Calu3 (cell line): ENCODE measurements around the gene CYB5D1. TPM values are rescaled to one million over a fixed set of nuclear protein-coding genes. Genes with fewer than 3 reads are reported as not detected.

Source experiments
- BruUV-seq: library from RNA; stranded (reverse); fragments of 400-500 nt; replicated peaks from 2 replicates; lab custom pipeline; 2021; lab: Mats Ljungman, UMichigan
- CTCF ChIA-PET: fragments of 300-600 bp; sonication (Branson Sonifier 250); formaldehyde crosslinking; loops from one replicate; lab custom pipeline; 2022; ENCODE audit warnings: antibody characterized with exemption; lab: Charles Lee
- DNase-seq: peaks from one replicate; pipeline ENCODE4 v3.0.0; 2022
- H3K27ac Mint-ChIP-seq: one replicate; pipeline ENCODE4 v1.8.0; 2022; ENCODE audit warnings: mixed read lengths; ENCODE audit not compliant: unreplicated experiment
- H3K27me3 Mint-ChIP-seq: one replicate; pipeline ENCODE4 v1.8.0; 2022; ENCODE audit warnings: mixed read lengths; ENCODE audit not compliant: unreplicated experiment
- H3K36me3 Mint-ChIP-seq: one replicate; pipeline ENCODE4 v1.8.0; 2022; ENCODE audit warnings: mild to moderate bottlenecking, moderate library complexity, mixed read lengths; ENCODE audit not compliant: insufficient read depth, unreplicated experiment
- H3K4me1 Mint-ChIP-seq: one replicate; pipeline ENCODE4 v1.8.0; 2022; ENCODE audit warnings: mild to moderate bottlenecking, low read depth, mixed read lengths; ENCODE audit not compliant: unreplicated experiment
- H3K4me3 Mint-ChIP-seq: one replicate; pipeline ENCODE4 v1.8.0; 2022; ENCODE audit warnings: mild to moderate bottlenecking, low read depth, moderate library complexity, mixed read lengths; ENCODE audit not compliant: unreplicated experiment
- H3K9me3 Mint-ChIP-seq: one replicate; pipeline ENCODE4 v1.8.0; 2022; ENCODE audit warnings: low read depth, mixed read lengths; ENCODE audit not compliant: unreplicated experiment
- CTCF ChIP-seq: fragments of 200-600 bp; IDR thresholded peaks from one replicate; pipeline ENCODE4 v1.8.0; 2022; ENCODE audit warnings: antibody characterized with exemption; ENCODE audit not compliant: unreplicated experiment
- intact Hi-C: fragments of 100-400 bp; cut with micrococcal nuclease; formaldehyde crosslinking; loops from one replicate; pipeline ENCODE4 v1.10.0; 2022; ENCODE audit not compliant: unreplicated experiment
- total RNA-seq: library from RNA; stranded (reverse); gene quantifications from 2 replicates; pipeline ENCODE4 v1.2.3, GENCODE V29; 2022

CYB5D1 gene
- total RNA-seq, 1 experiment from 2014 or later, result 8.0 TPM

GRCh38 chr17:7846765-7847661 is 10.8 kb upstream of the CYB5D1 start:
- intact Hi-C loops, result no loop called here
- DNase-seq, result no peak
- peak overlapping the region; percentile 33 for H3K4me3 Mint-ChIP-seq
- peak overlapping the region; percentile 52 for H3K27ac Mint-ChIP-seq
- CTCF ChIA-PET, result no interaction called here
- no peak for TF ChIP-seq CTCF
- H3K36me3 Mint-ChIP-seq, result peaks cover 86% of the 10 kb centered on the region
- no peaks in the 10 kb centered on the region for H3K27me3 Mint-ChIP-seq
- BruUV-seq, result no TSS peak
- H3K9me3 Mint-ChIP-seq, result no peaks in the 10 kb centered on the region
- no peaks in the 10 kb centered on the region for H3K4me1 Mint-ChIP-seq

GRCh38 chr17:7848131-7848579 is 9.6 kb upstream of the CYB5D1 start:
- no peaks in the 10 kb centered on the region for H3K27me3 Mint-ChIP-seq
- intact Hi-C loops, result no loop called here
- no peak overlapping the region for H3K4me3 Mint-ChIP-seq
- no peaks in the 10 kb centered on the region for H3K9me3 Mint-ChIP-seq
- no peak for TF ChIP-seq CTCF
- BruUV-seq, result no TSS peak
- H3K4me1 Mint-ChIP-seq, result no peaks in the 10 kb centered on the region
- H3K27ac Mint-ChIP-seq, result no peak overlapping the region
- CTCF ChIA-PET, result no interaction called here
- no peak for DNase-seq
- peaks cover 84% of the 10 kb centered on the region for H3K36me3 Mint-ChIP-seq

- no peak overlapping the region for H3K27ac Mint-ChIP-seq
- BruUV-seq, result no TSS peak
- H3K9me3 Mint-ChIP-seq, result no peaks in the 10 kb centered on the region
- no peaks in the 10 kb centered on the region for H3K4me1 Mint-ChIP-seq
- no peak overlapping the region for H3K4me3 Mint-ChIP-seq
- CTCF ChIA-PET, result no interaction called here
- DNase-seq, result no peak
- peaks cover 80% of the 10 kb centered on the region for H3K36me3 Mint-ChIP-seq
- TF ChIP-seq CTCF, result no peak
- intact Hi-C loops, result no loop called here
- no peaks in the 10 kb centered on the region for H3K27me3 Mint-ChIP-seq
Observed at GRCh38 chr17:7848739-7849129, 9.1 kb upstream of the CYB5D1 start.

GRCh38 chr17:7849130-7849750 is 8.6 kb upstream of the CYB5D1 start:
- H3K4me1 Mint-ChIP-seq, result no peaks in the 10 kb centered on the region
- intact Hi-C loops, result no loop called here
- CTCF ChIA-PET, result no interaction called here

More at GRCh38 chr17:7849130-7849750, 8.6 kb upstream of the CYB5D1 start:
- Mint-ChIP-seq H3K4me3 (no peak overlapping the region), H3K27me3 (no peaks in the 10 kb centered on the region), H3K27ac (no peak overlapping the region), H3K36me3 (peaks cover 74% of the 10 kb centered on the region), H3K9me3 (no peaks in the 10 kb centered on the region)
- DNase-seq, result no peak
- TF ChIP-seq CTCF, result no peak
- BruUV-seq, result no TSS peak
